GM19328 (cell line): ENCODE results near the gene BANP.
"Not testable (repeated sequence)": the region's sequence is repeated elsewhere in the genome, so short reads cannot be mapped to it uniquely, and the experiment has no call there.

ENCODE experiments used
- ATAC-seq: cut with Tn5 transposase; IDR thresholded peaks from one replicate; pipeline ENCODE4 v1.9.1; 2021; ENCODE audit warnings: mild to moderate bottlenecking, moderate library complexity; ENCODE audit not compliant: unreplicated experiment

Gene BANP

DNA sequence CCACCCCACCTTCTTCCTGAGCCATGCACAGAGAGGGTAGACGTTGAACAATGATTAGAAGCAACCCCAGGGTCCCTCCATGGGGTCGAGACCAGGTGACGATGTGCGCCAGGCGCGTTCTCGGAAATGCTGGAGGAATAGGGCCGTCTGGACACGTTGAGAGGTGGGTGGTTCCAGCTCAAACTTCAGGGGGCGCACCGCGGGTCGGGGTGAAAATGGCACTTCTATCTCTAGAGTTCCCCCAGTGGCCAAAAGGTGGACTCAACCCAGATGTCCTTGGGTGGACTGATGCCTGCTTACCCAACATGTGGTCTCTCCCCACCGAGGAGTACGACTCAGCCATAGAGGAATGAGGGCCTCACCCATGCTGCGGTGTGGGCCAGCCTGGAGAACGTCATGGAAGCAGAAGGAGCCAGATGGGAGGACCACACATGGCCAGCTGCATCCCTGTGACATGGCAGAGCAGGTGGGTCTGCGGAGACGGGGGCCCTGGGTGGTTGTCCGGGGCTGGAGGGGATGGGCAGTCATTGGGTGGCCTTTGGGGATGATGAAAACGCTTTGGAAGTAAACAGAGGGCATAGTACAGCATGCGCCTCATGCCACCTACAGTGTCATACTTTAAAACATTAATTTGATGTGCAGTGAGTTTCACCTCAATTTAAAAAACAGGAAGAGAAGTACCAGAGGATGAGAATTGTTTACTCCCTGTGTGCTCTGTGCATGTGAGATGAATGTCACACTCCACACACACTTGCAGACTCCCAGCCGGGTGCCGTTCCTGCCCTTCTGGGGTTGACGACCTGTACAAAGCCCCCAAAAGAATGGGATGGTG is 147.7 kb downstream of the BANP start:
- ATAC-seq: not testable (repeated sequence)

DNA sequence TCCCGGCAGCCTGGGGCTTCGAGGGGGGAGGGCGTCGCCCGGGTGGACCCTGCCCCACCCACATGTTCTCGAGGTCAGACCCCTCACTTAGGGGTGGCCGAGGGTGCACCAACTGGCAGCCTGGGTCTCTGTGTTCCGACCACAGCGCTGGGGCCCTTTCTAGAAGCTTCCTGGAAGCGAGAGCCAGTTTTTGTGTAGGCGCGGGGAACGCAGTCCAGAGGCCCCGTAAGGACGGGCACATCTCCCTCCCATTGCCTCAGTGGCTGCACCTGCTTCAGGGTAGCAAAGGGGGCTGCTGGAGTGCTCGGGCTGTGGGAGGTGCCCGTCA is 148.3 kb downstream of the BANP start:
- no peak for ATAC-seq

DNA sequence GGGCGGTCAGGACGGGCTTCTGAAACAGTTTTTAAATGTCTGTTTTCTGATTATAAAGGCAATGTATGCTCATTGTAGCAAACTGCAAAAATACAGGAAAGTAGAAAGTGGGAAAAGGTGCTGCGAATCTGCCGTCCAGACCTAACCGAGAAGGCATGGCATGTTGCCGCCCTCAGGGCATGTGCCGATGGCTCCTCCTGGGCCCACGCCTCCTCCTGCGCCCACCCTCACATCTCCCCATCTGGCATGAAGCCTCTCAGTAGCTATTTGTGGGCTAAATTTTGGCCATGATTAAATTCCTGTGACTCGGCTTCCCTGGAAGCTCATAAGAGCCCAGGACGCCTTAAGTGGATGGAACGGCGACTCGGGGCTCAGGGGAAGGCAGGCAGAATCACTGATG is 148.7 kb downstream of the BANP start:
- not testable (repeated sequence) for ATAC-seq

DNA sequence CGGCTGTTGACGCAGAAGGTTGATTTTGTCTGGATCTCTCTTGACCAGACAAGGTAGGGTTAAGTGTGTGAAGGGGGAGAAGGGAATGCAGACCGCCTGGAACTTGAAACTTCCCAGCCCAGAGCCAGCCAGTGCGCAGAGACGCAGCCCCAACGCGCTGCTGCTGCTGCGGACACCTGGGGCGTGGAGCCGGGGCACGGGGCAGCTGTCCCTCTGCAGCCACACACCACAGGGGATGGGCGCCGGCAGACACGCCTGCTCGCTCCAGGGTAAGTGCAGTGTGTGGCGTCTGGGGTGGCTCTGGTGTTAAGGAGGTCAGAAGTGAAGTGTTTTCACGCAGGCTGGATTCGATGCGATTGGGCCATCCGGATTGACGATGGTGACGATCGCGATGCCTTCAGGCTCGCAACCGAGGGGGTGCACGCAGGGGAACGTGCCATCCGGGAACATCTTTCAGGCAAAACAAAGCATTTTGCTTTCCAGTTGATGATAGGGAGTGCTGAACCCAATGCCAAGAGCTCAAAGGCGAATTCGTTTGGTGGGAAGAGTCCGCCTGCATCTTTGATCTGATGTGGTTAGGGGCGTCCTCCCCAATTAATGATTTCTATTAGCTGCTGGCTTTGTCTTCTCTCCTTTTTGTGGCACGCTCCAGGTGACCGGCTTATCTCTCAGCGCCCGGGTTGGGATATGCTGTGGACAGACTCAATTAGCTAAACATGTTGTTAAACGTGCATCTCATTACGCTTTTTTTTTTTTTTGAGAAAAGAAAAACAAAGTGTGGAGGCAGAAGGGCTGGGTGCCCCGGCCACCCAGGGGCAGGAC is 149.8 kb downstream of the BANP start:
- ATAC-seq: not testable (repeated sequence)

DNA sequence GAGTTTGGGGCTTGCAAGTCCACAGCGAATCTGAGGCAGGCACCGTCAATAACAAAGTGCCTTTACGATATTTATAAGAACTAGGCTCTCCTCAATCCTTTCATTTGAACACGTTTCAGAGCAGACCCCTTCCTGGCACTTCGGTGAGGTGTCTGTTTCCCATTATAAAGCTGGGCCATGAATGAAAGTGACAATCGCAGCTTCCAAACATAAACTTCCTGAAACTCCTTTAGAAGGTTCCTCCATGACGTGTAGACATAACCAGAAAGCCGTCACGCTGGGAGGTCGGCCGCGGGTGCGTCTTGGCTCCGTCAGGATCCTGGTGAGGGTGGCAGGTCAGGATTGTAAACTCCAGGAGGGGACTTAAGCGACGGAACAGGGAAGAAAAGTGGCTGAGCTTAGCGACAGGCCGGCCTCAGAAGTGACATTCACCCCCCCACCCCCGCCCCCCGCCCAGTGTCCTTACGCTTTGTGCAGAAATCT is 150.4 kb downstream of the BANP start:
- ATAC-seq: not testable (repeated sequence)

DNA sequence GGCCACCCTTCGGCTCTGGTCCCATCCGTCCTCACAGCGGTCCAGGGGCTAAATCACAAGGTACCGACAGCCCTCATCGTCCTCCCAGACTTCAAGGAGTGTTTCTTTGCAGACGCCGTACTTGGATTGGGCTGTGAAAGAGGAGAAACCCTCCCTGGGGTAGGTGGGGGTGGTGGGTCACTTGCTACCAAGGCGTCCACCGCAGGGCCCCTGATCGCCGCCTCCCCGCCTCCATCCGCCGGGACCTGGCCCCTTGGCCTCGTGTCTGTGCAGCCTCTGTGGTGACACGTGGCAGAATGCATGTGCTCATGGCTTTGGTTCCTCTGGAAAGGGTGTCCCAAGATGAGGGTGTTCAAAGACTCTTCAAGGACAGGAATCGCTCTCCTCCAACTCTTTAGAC is 151.4 kb downstream of the BANP start:
- no peak for ATAC-seq

DNA sequence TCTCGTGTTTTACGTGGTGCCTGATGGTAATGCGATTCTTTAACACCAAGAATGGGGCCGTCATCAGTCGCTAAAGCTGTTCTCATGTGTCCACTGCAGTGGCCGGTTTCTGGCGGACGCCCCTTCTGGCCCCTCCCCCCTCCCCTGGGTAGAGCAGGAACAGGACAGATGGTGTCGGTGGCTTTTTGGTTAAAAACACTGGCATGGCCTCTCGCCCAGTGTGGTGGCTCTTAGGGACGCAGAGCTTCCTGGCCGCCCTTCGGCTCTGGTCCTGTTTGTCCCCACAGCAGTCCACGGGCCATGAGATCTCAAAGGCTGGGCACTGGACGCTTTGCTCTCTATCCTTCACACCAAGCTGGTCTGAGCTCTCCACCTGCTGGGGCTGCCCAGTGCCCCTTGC is 151.8 kb downstream of the BANP start:
- no peak for ATAC-seq

DNA sequence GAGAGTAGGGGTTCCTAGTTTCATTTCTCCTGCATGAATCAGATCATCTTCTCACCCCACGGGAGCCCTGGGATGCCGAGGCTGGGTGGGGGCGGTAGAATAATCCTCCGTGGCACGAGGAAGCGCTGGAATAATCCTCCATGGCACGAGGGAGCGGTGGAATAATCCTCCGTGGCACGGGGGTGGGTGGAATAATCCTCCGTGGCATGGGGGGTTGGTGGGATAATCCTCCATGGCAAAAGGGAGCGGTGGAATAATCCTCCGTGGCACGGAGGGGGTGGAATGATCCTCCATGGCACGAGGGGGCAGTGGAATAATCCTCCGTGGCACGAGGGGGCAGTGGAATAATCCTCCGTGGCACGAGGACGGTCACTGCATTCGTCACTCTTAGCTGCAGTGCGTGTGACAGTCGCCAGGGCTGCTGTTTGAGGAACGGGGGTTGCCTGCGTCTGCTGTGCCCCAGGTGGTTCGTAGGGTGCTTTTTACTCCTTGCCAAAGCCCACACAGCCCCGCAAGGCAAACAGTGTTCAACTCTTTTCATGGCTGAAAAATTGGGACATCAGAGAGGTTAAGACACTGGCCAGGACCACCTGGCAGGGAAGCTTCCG is 152.5 kb downstream of the BANP start:
- ATAC-seq: no peak

DNA sequence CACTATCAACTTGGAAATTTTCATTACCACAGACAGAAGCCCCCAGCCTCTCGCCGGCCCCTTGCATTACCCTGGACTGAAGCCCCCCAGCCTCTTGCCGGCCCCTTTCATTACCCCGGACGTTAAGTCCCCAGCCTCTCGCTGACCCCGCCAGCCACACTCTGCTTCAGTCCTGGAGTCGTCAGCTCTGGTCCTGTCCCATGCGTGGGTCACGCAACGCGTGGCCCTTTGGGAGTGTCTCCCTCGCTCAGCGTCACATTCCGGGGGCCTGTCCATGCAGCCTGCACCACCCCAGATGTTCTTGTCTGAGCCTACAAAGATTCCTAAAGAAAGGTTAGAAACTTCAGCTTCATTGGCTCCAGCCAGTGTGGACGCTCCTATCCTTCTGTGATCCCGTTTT is 153.1 kb downstream of the BANP start:
- ATAC-seq: not testable (repeated sequence)

DNA sequence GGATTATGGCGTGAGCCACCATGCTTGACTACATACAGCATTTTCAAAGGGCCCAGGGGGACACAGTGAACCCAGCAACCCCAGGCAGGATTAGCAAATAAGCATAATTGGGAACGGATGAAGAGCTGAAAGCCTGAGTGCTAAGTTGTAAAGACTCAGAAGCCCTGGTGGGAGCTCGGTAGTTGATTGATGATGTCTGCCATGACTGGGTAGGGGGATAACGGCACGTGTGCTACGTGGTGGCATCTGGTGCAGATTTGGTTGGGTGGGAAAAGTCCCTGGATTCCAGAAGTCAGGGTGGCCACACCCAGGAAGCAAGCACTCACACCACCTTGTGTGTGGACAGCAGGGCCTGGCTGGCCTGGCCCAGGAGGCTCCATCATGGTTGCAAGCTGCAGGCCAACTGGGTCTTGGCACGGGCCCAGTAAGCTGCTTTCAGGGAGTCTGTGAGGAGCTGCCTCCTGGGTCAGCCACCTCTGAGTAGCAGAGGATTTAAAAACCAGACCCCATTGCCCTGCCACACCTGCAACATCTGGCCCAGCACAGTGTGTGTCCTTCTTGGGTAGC is 154.4 kb downstream of the BANP start:
- not testable (repeated sequence) for ATAC-seq

DNA sequence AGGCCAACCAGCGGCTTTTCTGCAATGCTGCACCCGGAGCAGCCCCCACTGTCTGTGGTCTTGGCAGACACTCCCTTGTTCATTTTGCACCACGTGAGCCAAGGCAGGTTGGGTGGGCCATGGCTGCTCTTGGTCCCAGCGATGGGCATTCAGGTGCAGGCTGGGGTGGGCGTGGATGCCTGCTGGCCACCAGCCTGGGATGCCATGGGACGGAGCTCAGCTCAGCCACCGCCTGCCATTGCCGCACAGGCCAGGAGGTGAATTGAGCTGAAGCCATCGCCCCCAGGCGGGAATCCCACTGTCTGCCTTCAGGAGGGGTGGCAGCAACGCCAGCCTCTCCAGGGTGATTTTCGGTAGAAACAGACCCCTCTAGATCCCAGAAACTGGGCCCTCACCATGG is 155.3 kb downstream of the BANP start:
- not testable (repeated sequence) for ATAC-seq

DNA sequence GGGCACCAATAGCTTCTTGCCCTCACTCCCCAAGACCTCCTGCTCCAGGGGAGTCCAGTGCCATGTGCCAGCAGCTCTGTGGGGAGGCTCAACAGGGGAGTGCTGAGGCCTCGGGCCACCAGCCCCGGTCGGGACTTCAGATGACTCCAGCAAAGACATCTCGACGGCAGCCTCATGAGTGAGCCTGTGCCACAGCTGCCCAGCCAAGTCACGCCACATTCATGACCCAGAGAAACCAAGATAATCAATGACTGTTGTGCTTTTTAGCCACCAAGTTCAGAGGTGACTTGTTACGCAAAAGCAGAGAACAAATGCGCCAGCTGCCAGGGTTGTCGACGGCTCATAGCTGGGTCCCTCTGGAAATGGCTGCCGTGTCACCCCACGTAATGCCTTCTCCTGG is 157.5 kb downstream of the BANP start:
- ATAC-seq: no peak

DNA sequence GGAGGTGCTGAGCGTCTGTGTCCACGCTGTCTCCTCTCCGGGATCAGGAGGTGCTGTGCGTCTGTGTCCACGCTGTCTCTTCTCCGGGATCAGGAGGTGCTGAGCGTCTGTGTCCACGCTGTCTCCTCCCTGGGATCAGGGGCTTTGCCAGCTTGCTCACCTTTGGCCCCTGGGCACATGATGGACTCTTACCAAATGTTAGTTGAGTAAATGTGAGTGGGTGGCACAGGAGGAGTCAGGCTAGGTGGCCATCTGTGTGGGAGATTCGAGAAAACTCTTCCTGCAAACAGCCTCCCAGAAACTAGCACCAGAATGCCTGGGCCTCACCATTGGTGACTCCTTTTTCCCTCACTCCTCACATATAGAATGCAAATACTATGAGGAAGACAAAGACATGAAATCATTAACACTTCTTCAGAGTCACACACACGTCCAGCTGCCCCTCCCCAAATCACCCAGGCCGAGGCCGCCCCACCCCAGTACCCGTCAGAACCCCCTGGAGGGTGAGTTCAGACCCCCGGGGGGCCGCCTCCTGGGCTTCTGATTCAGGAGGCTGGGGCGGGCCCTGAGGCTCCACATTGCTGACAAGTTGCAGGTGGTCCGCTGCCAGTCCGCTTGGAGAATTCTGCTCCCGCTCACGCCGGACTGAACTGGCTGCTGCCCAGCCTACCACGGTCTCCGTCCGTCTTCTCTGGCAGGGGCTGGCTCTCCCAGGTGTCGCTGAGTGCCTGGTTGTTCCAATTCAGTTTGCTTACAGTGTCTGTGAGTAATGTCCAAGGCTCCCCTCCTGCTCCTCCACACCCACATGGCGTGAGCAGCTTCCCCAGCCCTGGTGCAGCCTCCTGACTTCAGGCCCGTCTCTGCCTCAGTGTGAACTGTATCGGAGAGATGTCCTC is 158.7 kb downstream of the BANP start:
- not testable (repeated sequence) for ATAC-seq

DNA sequence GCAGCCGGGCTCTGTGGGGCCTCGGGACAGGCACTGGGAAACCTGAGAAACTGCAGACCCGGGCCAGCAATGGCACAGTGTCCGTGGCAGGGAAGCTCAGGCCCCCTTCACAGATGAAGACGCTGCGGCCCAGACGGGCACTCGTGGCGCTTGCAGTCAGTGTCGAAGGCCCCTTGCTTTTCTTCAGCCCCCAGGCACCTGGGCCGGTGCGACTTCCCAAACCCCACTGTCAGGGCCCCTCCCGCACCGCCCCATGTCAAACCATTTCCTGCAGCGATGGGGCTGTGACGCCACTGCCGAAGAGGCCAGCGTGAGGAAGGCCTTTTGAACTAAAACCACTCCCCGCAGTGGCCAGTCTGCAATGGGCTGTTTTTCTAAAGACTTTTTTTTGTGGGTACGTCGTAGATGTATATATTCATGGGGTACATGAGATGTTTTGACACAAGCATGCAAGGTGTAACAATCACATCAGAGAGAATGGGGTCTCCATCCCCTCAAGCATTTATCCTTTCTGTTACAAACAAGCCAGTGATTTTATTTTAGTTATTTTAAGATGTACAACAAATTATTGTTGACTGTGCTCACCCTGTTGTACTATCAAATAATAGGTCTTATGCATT is 159.8 kb downstream of the BANP start:
- ATAC-seq: not testable (repeated sequence)

DNA sequence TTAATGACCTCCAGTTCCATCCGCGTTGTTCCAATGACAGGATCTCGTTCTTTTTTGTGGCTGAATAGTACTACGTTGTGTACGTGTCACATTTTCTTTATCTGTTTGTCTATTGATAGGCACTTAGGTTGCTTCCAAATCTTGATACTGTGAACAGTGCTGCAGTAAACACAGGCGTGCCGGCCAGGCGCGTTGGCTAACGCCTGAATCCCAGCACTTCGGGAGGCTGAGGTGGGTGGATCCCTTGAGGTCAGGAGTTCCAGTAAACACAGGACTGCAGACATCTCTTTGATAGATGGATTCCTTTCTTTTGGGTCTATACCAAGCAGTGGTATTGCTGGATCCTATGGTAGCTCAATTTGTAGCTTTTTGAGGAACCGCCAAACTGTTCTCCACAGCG is 160.7 kb downstream of the BANP start:
- ATAC-seq: not testable (repeated sequence)

DNA sequence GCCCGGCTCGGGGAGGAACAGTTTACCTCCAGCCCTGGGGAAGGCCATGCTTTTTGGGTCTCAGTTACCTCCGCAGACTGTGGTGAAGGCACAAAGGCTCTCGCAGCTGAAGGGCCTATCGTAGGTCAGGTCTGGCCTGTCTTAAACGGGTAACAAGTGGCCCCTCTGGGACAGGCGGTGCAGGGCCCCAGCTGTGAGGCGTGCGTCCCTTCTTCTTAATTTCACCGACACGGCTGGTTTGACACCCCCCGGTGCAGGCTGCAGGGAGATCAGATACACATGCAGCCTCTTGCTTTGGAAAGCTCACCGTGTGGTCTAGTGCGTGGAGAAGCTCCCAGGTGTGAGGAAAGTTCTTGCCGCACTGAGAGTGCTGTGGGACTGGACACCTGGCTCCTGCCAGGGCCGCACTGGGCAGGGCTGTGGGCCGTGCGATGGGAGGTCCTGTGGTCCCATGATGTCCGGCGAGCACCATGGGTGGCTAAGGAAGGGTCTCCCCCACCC is 162.4 kb downstream of the BANP start:
- ATAC-seq: no peak

DNA sequence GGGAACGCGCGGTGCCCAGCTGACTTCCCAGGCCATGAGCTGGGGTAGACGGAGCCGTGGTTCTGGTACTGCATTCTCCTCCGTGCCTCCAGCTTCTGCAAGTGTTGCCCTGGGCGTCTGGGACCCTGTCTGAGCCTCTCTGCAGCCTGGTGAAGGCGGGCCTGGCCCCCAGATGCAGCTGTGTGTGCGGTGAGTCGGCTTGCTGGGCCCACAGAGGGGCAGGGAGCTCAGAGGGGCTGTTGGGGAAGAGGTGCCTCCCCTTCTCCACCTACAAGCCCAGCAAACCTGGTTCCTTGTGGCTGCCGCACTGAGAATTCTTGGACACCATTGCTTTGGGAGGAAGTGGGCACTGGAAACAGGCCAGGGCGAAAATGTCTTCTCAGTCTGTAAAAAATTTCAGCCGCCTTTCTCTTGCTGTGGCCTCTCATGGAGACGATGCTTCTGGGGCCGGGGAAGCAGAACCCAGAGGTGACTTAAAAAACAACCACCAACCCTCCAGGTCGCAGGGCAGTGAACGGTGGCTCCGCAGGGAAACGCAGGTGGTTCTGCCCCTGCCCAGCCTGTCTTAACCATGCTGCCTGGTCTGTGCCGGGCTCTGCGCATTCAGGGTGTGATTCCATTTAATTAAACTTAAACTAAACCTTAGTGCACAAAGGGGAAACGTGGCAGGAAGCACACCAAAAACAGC is 163.5 kb downstream of the BANP start:
- ATAC-seq: not testable (repeated sequence)

DNA sequence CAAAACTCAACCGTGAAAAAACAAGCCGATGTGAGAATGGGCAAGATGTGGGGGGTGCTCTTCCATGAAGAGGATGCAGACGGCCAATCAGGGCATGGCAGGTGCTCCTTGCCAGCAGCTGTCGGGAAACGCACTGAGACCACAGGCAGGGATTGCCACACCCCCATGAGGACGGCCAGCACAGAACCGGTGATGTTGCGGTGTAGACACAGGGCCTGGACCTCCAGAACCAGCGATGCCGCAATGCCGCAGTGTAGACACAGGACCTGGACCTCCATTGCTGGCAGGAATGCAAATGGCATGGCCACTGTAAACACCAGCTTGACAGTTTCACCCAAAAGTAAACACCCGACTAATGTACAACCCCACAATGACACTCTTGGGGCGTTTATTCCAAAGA is 164.9 kb downstream of the BANP start:
- no peak for ATAC-seq

DNA sequence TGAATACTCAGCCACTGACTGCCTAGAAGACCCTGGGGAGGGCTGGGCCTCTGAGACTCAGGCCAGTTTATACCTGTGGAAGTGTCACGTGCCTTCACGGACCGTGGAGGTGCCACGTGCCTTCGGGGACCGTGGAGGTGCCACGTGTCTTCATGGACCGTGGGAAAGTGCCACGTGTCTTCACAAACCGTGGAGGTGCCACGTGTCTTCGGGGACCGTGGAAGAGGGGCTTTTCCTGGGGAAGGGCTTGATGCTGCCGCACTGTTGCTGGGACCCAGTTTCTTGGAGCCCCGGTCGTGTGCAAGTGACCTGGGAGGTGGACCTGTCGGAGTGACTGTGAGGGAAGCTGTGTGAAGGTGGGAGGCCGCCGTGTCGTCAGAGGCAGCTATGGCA is 166.2 kb downstream of the BANP start:
- ATAC-seq: no peak
